Measurements from ENCODE around the gene NDST4.

The NDST4 gene

DNA sequence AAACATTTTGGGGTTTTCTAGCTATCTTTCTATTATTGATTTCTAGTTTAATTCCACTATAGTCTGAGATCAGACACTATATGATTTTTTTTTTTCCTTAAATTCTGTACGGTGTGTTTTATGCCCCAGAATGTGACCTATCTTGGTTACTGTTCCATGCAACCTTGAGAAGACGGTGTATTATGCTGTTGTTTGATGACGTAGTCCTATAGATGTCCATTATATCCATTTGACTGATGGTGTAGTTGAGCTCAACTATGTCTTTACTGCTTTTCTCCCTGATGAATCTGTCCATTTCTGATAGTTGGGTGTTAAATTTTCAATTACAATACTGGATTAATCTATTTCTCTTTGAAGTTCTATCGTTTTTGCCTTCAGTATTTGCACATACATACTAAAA, 212.5 kb downstream of the NDST4 start:
- DNase-seq, result no peak

DNA sequence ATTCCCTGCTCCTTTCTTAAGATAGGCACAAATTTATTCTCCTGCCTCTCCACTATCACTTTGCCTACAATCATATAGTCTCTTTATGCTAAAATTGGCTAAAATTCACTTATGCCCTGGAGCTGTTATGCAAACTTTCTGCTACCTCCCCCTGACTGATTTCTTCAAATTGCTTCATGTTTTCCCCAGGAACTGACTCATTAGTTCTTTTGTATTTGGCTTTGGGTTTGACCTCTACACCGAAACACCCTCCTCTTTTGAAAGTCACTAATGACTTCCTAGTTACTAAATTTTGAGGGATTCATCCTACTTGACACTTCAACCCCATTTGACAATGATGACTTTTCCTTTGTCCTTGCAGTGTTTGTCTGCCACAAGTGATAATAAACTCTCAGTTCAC, 222.6 kb downstream of the NDST4 start:
- DNase-seq, result peak in 1 of 2 experiments; percentile 14

GRCh38 chr4:114886761-114887160, 226.7 kb downstream of the NDST4 start:
- no peak for DNase-seq

GRCh38 chr4:114883641-114884040, 229.8 kb downstream of the NDST4 start:
- DNase-seq, result no peak

- DNase-seq, result no peak
Measured at GRCh38 chr4:114879916-114880669, 233.3 kb downstream of the NDST4 start.

GRCh38 chr4:114875630-114876029, 237.8 kb downstream of the NDST4 start:
- DNase-seq, result no peak

DNA sequence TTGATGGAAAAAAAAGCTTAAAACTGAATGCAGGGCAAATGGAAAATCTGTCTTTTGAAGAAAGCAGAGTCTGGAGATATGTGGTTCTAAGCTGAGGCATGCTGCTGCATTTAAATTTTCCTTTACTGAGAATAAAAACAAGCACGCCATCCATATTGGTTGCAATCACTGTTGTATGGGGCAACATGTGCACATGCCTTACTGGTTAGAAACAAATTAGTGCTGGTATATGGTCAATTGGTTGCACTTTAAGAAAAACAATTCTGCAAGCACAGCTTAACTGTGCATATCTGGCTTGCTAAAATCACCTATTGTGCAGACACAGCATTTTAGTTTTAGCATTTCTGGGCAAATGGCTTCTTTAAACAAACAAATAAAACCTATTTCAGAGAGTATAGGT, 239.1 kb downstream of the NDST4 start:
- no peak for DNase-seq

GRCh38 chr4:114870987-114871386, 242.4 kb downstream of the NDST4 start:
- no peak for DNase-seq

DNA sequence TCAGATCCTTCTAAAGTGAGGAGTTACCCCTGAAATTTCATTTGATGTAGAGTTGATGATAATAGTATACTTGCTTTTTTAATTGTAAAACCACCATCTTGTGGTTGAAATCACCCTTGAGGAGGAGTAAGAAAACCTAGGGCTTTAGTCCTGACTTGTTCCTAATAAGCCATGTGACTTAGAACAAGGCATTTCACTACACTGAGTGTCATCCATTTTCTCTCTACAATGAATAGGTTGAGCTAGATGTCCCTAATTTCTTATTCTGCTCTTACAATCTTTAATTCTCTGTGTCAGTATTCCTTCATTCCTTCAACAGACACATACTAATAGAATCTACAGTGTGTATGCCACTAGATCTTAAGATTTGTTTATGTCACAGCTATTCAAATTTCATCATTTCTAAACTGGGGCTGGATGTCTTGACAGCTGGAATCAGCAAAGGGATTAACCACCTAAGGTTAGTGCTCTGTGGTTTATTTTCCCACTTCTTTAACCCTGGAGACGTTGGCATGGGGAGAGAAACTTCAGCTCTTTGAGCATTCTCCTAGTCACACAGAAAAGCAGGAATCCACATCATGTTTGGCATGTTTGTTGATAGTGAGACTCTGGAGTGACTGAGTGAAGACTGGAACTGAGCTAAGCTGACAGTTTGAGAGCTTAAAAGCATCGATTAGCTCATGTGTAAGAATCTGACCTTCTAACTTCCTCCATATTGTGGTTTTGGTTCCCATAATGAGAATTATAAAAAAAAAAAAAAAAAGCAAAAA, 246.3 kb downstream of the NDST4 start:
- DNase-seq, result peak in 1 of 2 experiments; percentile 5

DNA sequence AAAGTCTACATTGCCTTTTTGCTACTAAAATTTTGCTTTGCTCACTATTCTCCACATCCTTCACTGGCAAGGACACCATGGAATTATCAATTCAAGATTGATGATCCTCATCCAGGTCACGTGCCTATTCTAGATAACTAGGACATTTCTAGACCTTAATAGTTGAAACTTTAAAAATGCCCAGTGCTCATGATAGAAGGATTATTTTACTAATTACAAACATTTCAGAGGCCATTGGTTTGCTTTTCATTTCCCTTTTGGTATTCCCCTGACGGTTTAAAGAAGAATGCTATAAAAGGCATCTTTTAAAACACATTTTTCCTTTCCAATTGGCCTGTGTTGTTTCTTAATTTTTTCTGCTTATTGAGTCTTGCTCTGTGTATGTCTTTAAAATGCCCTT, 249.4 kb downstream of the NDST4 start:
- no peak for DNase-seq

- DNase-seq, result no peak
Measured at GRCh38 chr4:114860786-114861185, 252.6 kb downstream of the NDST4 start.

- DNase-seq, result no peak
Measured at GRCh38 chr4:114857831-114858230, 255.6 kb downstream of the NDST4 start.

DNA sequence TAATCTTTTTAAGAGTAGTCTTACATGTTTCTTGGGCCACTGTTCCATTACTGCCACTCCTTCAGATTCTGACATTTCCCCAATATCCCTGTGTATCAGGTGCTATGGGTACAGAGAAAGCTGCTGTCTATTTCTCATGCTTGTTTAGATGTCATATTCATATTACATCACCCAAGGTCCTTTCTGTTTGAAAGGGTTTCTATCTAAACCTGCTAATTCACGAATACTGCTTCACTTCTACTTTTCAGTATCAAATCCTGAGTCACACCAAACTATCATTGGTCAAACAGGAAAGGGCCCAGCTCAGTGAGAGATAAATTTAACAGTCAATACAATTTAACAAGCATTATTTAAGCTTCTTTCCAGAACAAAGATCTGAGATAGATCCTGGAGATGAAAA, 273.4 kb downstream of the NDST4 start:
- no peak for DNase-seq

DNA sequence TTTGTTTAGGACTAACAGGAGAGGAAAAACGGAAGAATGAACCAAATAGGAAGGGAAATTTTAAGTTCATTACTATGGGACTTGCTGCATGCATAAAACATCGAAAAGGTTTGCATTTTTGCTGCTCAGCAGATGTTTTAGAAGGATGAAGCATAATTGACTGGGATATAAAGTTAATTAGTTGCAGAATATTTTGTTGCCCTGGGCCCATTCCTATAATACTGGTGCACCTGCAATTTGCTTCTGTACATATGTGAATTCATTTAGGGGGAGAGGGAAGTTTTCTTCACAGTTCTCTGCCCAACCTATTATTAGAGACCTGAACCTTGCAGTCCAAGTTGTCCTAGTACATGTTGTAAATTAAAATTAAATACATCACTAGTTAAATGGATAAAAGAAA, 282.8 kb downstream of the NDST4 start:
- DNase-seq, result no peak

DNA sequence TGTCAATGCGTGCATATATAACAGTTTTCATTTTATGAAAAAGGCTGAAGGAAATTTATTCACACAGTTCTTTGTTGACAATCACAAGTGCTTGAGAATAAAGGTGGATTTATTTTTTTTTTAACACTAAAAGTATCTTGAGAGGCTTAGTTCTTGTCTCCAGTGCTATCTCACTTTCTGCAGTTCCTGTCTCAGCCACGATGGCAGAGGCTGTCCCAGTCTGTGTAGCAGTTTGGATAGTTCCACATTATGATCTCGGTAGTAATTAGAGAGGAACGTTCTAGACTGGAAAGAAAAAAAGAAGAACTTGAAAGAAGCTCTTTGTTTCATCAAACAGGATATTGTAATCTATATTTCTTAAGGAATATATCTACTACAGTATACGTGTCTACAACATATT, 285.8 kb downstream of the NDST4 start:
- peak; percentile 12 to 21 for DNase-seq

DNA sequence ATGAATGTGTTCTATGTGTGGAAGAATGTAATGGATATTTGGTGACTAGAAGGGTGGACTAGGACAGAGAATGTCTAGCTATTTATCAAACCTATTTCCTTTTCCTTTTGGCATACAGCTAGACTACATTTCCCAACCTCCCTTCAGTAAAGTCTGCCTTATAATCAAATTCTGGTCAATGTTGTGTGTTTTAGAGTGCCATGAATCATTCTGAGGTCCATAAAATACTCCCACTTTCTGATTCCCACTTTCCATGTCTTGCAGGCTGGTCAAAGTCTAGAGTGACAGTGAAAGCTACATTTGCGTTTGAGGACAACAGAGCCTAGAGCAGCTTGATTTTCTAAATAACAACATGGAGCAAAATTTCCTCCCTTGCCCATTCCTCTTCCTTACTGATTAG, 297.7 kb downstream of the NDST4 start:
- no peak for DNase-seq

- no peak for DNase-seq
Measured at GRCh38 chr4:114813961-114814360, 299.5 kb downstream of the NDST4 start.

- no peak for DNase-seq
Measured at GRCh38 chr4:114811564-114812301, 301.7 kb downstream of the NDST4 start.

- peak; percentile 1 to 16 for DNase-seq
Measured at GRCh38 chr4:114807759-114808404, 305.5 kb downstream of the NDST4 start.

DNA sequence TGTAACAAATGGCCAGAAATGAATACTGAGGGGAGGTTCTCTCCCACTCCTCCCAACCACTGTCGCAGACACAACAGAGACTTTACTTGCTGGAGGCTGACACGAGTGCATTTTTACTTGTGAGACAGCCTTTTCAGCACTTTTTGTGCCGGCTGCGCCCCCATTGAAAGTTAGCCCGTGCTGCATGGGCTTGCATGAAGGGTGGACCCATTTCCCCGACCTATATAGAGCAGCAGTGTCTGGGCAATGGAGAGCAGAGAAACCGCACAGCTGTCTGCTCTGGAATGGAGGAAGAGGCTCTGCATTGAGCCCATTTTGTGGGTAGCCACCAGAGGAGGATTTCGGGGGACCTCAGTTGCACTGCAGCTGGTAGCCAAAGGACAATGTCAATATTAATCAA, 306.1 kb downstream of the NDST4 start:
- no peak for DNase-seq

DNA sequence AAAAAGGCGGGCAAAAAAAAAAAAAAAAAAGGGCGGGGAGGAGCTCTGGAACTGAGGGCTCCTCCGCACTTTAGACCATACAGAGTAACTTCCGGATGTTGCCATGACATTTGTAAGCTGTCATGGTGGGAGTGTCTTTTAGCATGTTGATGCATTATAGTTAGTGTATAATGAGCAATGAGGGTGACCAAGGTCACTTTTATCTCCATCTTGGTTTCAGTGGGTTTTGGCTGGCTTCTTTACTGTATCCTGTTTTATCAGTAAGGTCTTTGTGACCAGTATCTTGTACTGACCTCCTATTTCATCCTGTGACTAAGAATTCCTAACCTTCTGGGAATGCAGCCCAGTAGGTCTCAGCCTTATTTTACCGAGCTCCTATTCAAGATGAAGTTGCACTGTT, 321.4 kb downstream of the NDST4 start:
- DNase-seq, result no peak

GRCh38 chr4:114785570-114785969, 327.9 kb downstream of the NDST4 start:
- DNase-seq, result no peak

DNA sequence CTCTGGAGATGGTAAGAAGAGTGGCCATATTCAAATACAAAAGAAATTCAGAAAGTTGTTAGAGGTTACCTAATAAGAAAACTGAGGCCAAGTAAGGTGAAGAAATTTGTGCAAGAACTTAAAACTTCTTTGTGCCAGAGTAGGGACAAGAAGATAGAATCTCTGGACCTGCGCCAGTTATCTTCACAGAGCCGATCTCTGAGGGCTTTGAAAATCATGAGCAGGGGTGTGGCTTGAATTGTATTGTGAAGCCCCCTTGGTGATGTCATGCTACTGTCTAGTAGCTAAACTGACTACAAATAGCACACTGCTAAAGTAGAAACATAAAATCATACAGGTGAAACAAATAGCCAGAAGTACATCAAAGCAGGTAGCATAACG, 330.2 kb downstream of the NDST4 start:
- no peak for DNase-seq

Data from Kasumi-1 (cell line).